ENCODE measurements around the gene KRTAP12-3. TPM values are rescaled to one million over a fixed set of nuclear protein-coding genes. Genes with fewer than 3 reads are reported as not detected.

KRTAP12-3 gene
- total RNA-seq, 1 experiment from 2014 or later: not detected

DNA sequence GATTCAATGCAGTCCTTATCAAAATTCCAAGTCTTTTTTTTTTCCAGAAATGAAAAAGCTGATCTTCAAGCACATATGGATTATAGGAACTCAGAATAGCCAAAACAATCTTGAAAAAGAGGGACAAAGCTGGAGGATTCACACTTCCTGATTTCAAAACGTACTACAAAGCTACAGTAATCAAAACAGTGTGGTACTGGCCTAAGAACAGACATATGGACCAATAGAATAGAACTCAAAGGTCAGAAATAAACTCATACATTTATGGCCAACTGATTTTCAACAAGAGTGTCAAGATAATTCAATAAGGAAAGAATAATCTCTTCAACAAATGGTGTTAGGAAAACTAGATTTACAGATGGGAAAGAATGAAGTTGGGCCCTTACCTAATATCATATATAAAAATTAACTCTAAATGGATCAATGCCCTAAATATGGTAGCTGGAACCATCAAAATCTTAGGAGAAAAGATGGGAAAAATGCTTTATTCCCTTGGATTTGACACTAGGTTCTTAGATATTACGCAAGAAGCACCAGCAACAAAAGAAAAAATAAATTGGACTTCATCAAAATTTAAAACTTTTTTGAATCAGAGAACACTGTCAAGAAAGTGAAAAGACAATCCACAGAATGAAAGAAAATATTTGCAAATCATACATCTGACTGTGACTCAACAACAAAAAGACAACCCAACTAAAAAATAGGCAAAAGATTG lies 35.2 kb downstream of the KRTAP12-3 start:
- Histone ChIP-seq H3K27me3 (replicated peaks; ENCODE audit: insufficient read depth, low read depth, low read length, poor library complexity) (no peaks in the 10 kb centered on the region), H3K36me3 (ENCODE audit: insufficient read depth, low read length, poor library complexity, severe bottlenecking) (no peaks in the 10 kb centered on the region), H3K4me3 (ENCODE audit: low read depth, low read length, poor library complexity, severe bottlenecking) (no peak overlapping the region), H3K27ac (ENCODE audit: low read depth, low read length, poor library complexity, severe bottlenecking) (no peak overlapping the region), H3K4me1 (ENCODE audit: insufficient read depth, low read length, poor library complexity, severe bottlenecking) (peaks cover 4% of the 10 kb centered on the region), H3K9me3 (ENCODE audit: low read depth, low read length, poor library complexity, severe bottlenecking) (peaks cover 23% of the 10 kb centered on the region)
- no peak for DNase-seq (ENCODE audit: low spot score)
- ChIA-PET CTCF (no interaction called here), POLR2A (ENCODE audit: low non-redundant PET) (no interaction called here)
- TF ChIP-seq EZH2 (IDR thresholded peaks at IDR 0.05; ENCODE audit: borderline replicate concordance, low read depth, low read length, poor library complexity, severe bottlenecking): no peak
- no peak for TF ChIP-seq CTCF (conservative IDR thresholded peaks at IDR 0.05; ENCODE audit: low read depth, low read length)
- intact Hi-C loops (cut with micrococcal nuclease; ENCODE audit: unreplicated experiment): no loop called here
- BruUV-seq (replicated peaks): no TSS peak

DNA sequence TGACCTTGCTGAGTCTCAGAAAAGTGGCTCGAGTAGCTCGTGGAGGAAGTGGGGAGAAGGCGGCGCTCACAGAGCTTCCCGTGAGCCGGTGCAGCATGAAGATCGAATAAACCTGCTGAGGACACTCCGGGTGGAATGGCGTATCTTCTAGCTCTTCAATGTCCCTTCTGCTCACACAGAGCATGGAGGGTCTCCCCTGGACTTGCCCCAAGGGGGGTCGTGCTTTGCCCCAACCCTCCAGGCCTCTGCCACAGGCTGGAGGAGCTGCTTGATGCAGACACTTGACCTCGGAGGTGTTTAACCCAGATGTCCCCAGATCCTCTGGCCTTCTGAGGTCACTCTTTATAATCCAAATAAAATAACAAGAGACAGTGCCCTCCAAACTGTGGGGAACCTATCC lies 37.0 kb downstream of the KRTAP12-3 start:
- POLR2A ChIA-PET (ENCODE audit: low non-redundant PET): no interaction called here
- BruUV-seq (replicated peaks): no TSS peak
- Histone ChIP-seq H3K27me3 (replicated peaks; ENCODE audit: insufficient read depth, low read depth, low read length, poor library complexity) (no peaks in the 10 kb centered on the region), H3K36me3 (ENCODE audit: insufficient read depth, low read length, poor library complexity, severe bottlenecking) (no peaks in the 10 kb centered on the region), H3K4me1 (ENCODE audit: insufficient read depth, low read length, poor library complexity, severe bottlenecking) (peaks cover 4% of the 10 kb centered on the region), H3K4me3 (ENCODE audit: low read depth, low read length, poor library complexity, severe bottlenecking) (no peak overlapping the region), H3K9me3 (ENCODE audit: low read depth, low read length, poor library complexity, severe bottlenecking) (peaks cover 23% of the 10 kb centered on the region), H3K27ac (ENCODE audit: low read depth, low read length, poor library complexity, severe bottlenecking) (no peak overlapping the region)
- CTCF ChIA-PET: no interaction called here
- DNase-seq (ENCODE audit: low spot score): no peak
- TF ChIP-seq EZH2 (IDR thresholded peaks at IDR 0.05; ENCODE audit: borderline replicate concordance, low read depth, low read length, poor library complexity, severe bottlenecking) (no peak), CTCF (conservative IDR thresholded peaks at IDR 0.05; ENCODE audit: low read depth, low read length) (no peak)
- intact Hi-C loops (cut with micrococcal nuclease; ENCODE audit: unreplicated experiment): no loop called here

- Histone ChIP-seq H3K27ac (ENCODE audit: low read depth, low read length, poor library complexity, severe bottlenecking) (no peak overlapping the region), H3K9me3 (ENCODE audit: low read depth, low read length, poor library complexity, severe bottlenecking) (peaks cover 23% of the 10 kb centered on the region), H3K27me3 (replicated peaks; ENCODE audit: insufficient read depth, low read depth, low read length, poor library complexity) (no peaks in the 10 kb centered on the region), H3K36me3 (ENCODE audit: insufficient read depth, low read length, poor library complexity, severe bottlenecking) (no peaks in the 10 kb centered on the region), H3K4me1 (ENCODE audit: insufficient read depth, low read length, poor library complexity, severe bottlenecking) (peaks cover 4% of the 10 kb centered on the region), H3K4me3 (ENCODE audit: low read depth, low read length, poor library complexity, severe bottlenecking) (no peak overlapping the region)
- DNase-seq (ENCODE audit: low spot score): no peak
- ChIA-PET POLR2A (ENCODE audit: low non-redundant PET) (no interaction called here), CTCF (no interaction called here)
- TF ChIP-seq CTCF (conservative IDR thresholded peaks at IDR 0.05; ENCODE audit: low read depth, low read length) (no peak), EZH2 (IDR thresholded peaks at IDR 0.05; ENCODE audit: borderline replicate concordance, low read depth, low read length, poor library complexity, severe bottlenecking) (no peak)
- intact Hi-C loops (cut with micrococcal nuclease; ENCODE audit: unreplicated experiment): no loop called here
- BruUV-seq (replicated peaks): no TSS peak
Observed at GRCh38 chr21:44695184-44695583, 37.5 kb downstream of the KRTAP12-3 start.

All from A673 (cell line).